ENCODE data around the gene NMNAT2. TPM values are rescaled to one million over a fixed set of nuclear protein-coding genes. Genes with fewer than 3 reads are reported as not detected.

The NMNAT2 gene
- total and polyA plus RNA-seq, 10 of the 15 experiments (the other 5 are each of a cell fraction or from before 2014, with no cell fraction given) = 0.02 to 2.0 (median 0.60) TPM

DNA sequence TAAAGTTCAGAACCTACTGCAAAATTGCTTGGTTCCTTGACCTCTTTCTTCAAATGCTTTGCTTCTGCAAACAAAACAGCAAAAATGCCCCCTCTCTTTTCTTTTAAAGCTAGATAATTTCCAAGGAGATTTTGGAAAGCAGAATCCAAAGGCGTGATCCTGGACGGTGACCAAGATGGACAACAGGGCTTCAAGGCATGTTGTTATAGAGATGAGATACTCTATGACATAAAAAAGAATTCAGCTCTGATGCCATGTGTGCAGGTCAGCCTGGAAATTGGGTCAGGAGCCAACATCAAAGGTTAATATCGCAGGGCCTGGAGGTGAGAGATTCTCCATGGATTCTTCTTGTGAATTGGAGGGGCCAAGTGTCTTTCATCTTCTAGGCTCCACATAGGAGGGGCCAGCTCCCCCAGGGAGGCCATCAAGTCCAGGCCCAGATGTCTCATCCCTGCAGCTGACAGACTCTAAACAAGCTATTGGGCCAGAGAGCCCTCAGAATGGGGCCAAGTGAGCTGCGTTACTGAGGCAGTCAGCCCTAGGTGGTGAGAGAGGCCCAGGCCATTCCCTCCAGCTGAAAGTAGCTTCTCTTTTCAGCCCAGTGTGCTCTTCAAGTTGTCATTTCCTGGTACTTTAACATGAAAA, 45.5 kb downstream of the NMNAT2 start:
- no peaks in the 10 kb centered on the region for H3K4me1 ChIP-seq (ENCODE audit: control insufficient read depth, insufficient read depth, low read length)
- H3K79me2 ChIP-seq (ENCODE audit: control insufficient read depth, insufficient read depth, low read length) = no peaks in the 10 kb centered on the region
- no peak overlapping the region for H3K9ac ChIP-seq (ENCODE audit: control insufficient read depth, insufficient read depth, low read length)
- ChIA-PET POLR2A (interaction anchor here (0.6 kb wide), 1 partner anchor 138 kb away, joined by 4 read pairs; no protein-coding TSS in a partner anchor), RAD21 (ENCODE audit: unreplicated experiment) (no interaction called here), CTCF (interaction anchor here (1.1 kb wide), 1 partner anchor 13 kb away, joined by 4 read pairs; no protein-coding TSS in a partner anchor), SMC1A (ENCODE audit: uncharacterized antibody, unreplicated experiment) (no interaction called here)
- H3K27me3 ChIP-seq (replicated peaks in 1 of 2; ENCODE audit: control insufficient read depth in 2 of 2, insufficient read depth in 2 of 2, low read length in 1 of 2) = no peaks in the 10 kb centered on the region; a peak in 2 of 4 replicates
- BruUV-seq (replicated peaks) = no TSS peak
- WGBS (ENCODE audit: insufficient coverage, insufficient replicate concordance, low lambda C conversion rate, missing lambda C conversion rate) = 42% methylated on average over 4 of the region's 4 CpGs
- H3K9me3 ChIP-seq (replicated peaks; ENCODE audit: control insufficient read depth, insufficient read depth, low read length) = no peaks in the 10 kb centered on the region
- in situ Hi-C loops (cut with MboI) (no loop called here), intact Hi-C loops (cut with micrococcal nuclease; ENCODE audit: unreplicated experiment) (no loop called here)
- H3K27ac ChIP-seq (ENCODE audit: control insufficient read depth, insufficient read depth) = no peak overlapping the region
- FAIRE-seq = no peak
- ATAC-seq = no peak
- H3K4me3 ChIP-seq = no peak overlapping the region
- H3K4me2 ChIP-seq (ENCODE audit: control insufficient read depth, insufficient read depth) = no peak overlapping the region
- no peaks in the 10 kb centered on the region; the same call in 1 of the 2 replicates for H4K20me1 ChIP-seq (ENCODE audit: control insufficient read depth, insufficient read depth)
- no peak for DNase-seq (ENCODE audit: low read depth, low spot score)
- no peaks in the 10 kb centered on the region for H3K36me3 ChIP-seq (ENCODE audit: control insufficient read depth in 2 of 2, insufficient read depth in 2 of 2, low read length in 1 of 2)
- H2AFZ ChIP-seq (ENCODE audit: control insufficient read depth, low read depth, low read length) = no peak overlapping the region
- TF ChIP-seq, protein P1, sequence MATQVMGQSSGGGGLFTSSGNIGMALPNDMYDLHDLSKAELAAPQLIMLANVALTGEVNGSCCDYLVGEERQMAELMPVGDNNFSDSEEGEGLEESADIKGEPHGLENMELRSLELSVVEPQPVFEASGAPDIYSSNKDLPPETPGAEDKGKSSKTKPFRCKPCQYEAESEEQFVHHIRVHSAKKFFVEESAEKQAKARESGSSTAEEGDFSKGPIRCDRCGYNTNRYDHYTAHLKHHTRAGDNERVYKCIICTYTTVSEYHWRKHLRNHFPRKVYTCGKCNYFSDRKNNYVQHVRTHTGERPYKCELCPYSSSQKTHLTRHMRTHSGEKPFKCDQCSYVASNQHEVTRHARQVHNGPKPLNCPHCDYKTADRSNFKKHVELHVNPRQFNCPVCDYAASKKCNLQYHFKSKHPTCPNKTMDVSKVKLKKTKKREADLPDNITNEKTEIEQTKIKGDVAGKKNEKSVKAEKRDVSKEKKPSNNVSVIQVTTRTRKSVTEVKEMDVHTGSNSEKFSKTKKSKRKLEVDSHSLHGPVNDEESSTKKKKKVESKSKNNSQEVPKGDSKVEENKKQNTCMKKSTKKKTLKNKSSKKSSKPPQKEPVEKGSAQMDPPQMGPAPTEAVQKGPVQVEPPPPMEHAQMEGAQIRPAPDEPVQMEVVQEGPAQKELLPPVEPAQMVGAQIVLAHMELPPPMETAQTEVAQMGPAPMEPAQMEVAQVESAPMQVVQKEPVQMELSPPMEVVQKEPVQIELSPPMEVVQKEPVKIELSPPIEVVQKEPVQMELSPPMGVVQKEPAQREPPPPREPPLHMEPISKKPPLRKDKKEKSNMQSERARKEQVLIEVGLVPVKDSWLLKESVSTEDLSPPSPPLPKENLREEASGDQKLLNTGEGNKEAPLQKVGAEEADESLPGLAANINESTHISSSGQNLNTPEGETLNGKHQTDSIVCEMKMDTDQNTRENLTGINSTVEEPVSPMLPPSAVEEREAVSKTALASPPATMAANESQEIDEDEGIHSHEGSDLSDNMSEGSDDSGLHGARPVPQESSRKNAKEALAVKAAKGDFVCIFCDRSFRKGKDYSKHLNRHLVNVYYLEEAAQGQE (IDR thresholded peaks at IDR 0.05; ENCODE audit: low read depth, low read length) = no peak
- TF ChIP-seq, protein P2, sequence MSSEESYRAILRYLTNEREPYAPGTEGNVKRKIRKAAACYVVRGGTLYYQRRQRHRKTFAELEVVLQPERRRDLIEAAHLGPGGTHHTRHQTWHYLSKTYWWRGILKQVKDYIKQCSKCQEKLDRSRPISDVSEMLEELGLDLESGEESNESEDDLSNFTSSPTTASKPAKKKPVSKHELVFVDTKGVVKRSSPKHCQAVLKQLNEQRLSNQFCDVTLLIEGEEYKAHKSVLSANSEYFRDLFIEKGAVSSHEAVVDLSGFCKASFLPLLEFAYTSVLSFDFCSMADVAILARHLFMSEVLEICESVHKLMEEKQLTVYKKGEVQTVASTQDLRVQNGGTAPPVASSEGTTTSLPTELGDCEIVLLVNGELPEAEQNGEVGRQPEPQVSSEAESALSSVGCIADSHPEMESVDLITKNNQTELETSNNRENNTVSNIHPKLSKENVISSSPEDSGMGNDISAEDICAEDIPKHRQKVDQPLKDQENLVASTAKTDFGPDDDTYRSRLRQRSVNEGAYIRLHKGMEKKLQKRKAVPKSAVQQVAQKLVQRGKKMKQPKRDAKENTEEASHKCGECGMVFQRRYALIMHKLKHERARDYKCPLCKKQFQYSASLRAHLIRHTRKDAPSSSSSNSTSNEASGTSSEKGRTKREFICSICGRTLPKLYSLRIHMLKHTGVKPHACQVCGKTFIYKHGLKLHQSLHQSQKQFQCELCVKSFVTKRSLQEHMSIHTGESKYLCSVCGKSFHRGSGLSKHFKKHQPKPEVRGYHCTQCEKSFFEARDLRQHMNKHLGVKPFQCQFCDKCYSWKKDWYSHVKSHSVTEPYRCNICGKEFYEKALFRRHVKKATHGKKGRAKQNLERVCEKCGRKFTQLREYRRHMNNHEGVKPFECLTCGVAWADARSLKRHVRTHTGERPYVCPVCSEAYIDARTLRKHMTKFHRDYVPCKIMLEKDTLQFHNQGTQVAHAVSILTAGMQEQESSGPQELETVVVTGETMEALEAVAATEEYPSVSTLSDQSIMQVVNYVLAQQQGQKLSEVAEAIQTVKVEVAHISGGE (CRISPR knock-in tag; IDR thresholded peaks at IDR 0.05) = no peak
- no peak for TF ChIP-seq ASH2L (IDR thresholded peaks at IDR 0.05; ENCODE audit: borderline replicate concordance, low read depth)
- no peak for TF ChIP-seq SIX5 (IDR thresholded peaks at IDR 0.05; ENCODE audit: low read depth, low read length, severe bottlenecking)
- TF ChIP-seq MYB (IDR thresholded peaks at IDR 0.05; ENCODE audit: borderline replicate concordance, low read depth, low read length) = no peak
- TF ChIP-seq ZNF207 (IDR thresholded peaks at IDR 0.05; ENCODE audit: borderline replicate concordance) = no peak
- no peak for TF ChIP-seq EZH2 (IDR thresholded peaks at IDR 0.05; ENCODE audit: borderline replicate concordance, control insufficient read depth, low read depth, low read length)
- no peak for TF ChIP-seq RUNX3 (IDR thresholded peaks at IDR 0.05; ENCODE audit: low read length)
- TF ChIP-seq MEF2B (IDR thresholded peaks at IDR 0.05; ENCODE audit: partially characterized antibody, poor library complexity, severe bottlenecking) = no peak
- no peak for TF ChIP-seq PAX8 (IDR thresholded peaks at IDR 0.05)
- TF ChIP-seq, protein P3, sequence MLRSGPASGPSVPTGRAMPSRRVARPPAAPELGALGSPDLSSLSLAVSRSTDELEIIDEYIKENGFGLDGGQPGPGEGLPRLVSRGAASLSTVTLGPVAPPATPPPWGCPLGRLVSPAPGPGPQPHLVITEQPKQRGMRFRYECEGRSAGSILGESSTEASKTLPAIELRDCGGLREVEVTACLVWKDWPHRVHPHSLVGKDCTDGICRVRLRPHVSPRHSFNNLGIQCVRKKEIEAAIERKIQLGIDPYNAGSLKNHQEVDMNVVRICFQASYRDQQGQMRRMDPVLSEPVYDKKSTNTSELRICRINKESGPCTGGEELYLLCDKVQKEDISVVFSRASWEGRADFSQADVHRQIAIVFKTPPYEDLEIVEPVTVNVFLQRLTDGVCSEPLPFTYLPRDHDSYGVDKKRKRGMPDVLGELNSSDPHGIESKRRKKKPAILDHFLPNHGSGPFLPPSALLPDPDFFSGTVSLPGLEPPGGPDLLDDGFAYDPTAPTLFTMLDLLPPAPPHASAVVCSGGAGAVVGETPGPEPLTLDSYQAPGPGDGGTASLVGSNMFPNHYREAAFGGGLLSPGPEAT (IDR thresholded peaks at IDR 0.05; ENCODE audit: low read depth) = no peak
- TF ChIP-seq RBBP5 (conservative IDR thresholded peaks at IDR 0.05) = no peak
- no peak for TF ChIP-seq RELA (IDR thresholded peaks at IDR 0.05; ENCODE audit: borderline replicate concordance, partially characterized antibody)
- TF ChIP-seq TCF7 (IDR thresholded peaks at IDR 0.05; ENCODE audit: borderline replicate concordance) = no peak

Data from GM12878 (cell line).